Measurements from ENCODE around the gene AKAP6.

GRCh38 chr14:32657081-32657480 lies 328.0 kb downstream of the AKAP6 start:
- TF ChIP-seq ZNF274 (IDR thresholded peaks at IDR 0.05; ENCODE audit: insufficient read depth, insufficient read length), result no peak
- TF ChIP-seq BRCA1 (IDR thresholded peaks at IDR 0.05; ENCODE audit: low read depth, low read length), result no peak
- TF ChIP-seq CHD2 (IDR thresholded peaks at IDR 0.05; ENCODE audit: borderline replicate concordance, low read depth, low read length), result no peak
- no peak for TF ChIP-seq ZBTB33 (IDR thresholded peaks at IDR 0.05)
- TF ChIP-seq, protein P1, sequence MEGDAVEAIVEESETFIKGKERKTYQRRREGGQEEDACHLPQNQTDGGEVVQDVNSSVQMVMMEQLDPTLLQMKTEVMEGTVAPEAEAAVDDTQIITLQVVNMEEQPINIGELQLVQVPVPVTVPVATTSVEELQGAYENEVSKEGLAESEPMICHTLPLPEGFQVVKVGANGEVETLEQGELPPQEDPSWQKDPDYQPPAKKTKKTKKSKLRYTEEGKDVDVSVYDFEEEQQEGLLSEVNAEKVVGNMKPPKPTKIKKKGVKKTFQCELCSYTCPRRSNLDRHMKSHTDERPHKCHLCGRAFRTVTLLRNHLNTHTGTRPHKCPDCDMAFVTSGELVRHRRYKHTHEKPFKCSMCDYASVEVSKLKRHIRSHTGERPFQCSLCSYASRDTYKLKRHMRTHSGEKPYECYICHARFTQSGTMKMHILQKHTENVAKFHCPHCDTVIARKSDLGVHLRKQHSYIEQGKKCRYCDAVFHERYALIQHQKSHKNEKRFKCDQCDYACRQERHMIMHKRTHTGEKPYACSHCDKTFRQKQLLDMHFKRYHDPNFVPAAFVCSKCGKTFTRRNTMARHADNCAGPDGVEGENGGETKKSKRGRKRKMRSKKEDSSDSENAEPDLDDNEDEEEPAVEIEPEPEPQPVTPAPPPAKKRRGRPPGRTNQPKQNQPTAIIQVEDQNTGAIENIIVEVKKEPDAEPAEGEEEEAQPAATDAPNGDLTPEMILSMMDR (IDR thresholded peaks at IDR 0.05 in 2 of 3, conservative IDR thresholded peaks at IDR 0.05 in 1 of 3; ENCODE audit: control insufficient read depth in 2 of 3, extremely low read depth in 1 of 3, insufficient read depth in 1 of 3, low read depth in 3 of 3, low read length in 3 of 3), result no peak
- no peak for TF ChIP-seq EZH2 (IDR thresholded peaks at IDR 0.05; ENCODE audit: borderline replicate concordance, control insufficient read depth, low read depth, low read length)
- TF ChIP-seq, protein P2, sequence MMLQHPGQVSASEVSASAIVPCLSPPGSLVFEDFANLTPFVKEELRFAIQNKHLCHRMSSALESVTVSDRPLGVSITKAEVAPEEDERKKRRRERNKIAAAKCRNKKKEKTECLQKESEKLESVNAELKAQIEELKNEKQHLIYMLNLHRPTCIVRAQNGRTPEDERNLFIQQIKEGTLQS (IDR thresholded peaks at IDR 0.05; ENCODE audit: borderline replicate concordance, extremely low read depth, low read depth, low read length), result no peak
- no peak for TF ChIP-seq NRF1 (conservative IDR thresholded peaks at IDR 0.05; ENCODE audit: low read depth, low read length)
- TF ChIP-seq, protein P3, sequence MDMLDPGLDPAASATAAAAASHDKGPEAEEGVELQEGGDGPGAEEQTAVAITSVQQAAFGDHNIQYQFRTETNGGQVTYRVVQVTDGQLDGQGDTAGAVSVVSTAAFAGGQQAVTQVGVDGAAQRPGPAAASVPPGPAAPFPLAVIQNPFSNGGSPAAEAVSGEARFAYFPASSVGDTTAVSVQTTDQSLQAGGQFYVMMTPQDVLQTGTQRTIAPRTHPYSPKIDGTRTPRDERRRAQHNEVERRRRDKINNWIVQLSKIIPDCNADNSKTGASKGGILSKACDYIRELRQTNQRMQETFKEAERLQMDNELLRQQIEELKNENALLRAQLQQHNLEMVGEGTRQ (IDR thresholded peaks at IDR 0.05; ENCODE audit: borderline replicate concordance, low read depth, low read length), result no peak
- no peak for TF ChIP-seq ELK1 (IDR thresholded peaks at IDR 0.05; ENCODE audit: low read depth, low read length)
